Neuronal stem cell (in vitro differentiated cells): Measurements from ENCODE around the gene DLG2.
A peak's percentile ranks its signal among the peaks of the same experiment; 100 is the strongest.

ENCODE experiments used
- DNase-seq: peaks from one replicate; pipeline ENCODE4 v3.0.0-alpha.2; 2013; ENCODE audit warnings: low spot score
- H2AFZ ChIP-seq: one replicate; pipeline ENCODE4 v1.6.1; 2013; ENCODE audit warnings: mild to moderate bottlenecking, low read length, inconsistent platforms
- H2AK5ac ChIP-seq: 2 replicates; pipeline ENCODE4 v1.6.1; 2013; ENCODE audit warnings: low read depth, mild to moderate bottlenecking, inconsistent platforms, low read length, moderate library complexity, mixed read lengths
- H2BK120ac ChIP-seq: 2 replicates; pipeline ENCODE4 v1.6.1; 2013; ENCODE audit warnings: low read depth, mild to moderate bottlenecking, inconsistent platforms, low read length, moderate library complexity, mixed read lengths
- H2BK12ac ChIP-seq: one replicate; pipeline ENCODE4 v1.6.1; 2013; ENCODE audit warnings: low read length, inconsistent platforms
- H2BK15ac ChIP-seq: 2 replicates; pipeline ENCODE4 v1.6.1; 2013; ENCODE audit warnings: mild to moderate bottlenecking, low read length, inconsistent platforms, mixed read lengths
- H2BK5ac ChIP-seq: one replicate; pipeline ENCODE4 v1.6.1; 2013; ENCODE audit warnings: inconsistent platforms, mild to moderate bottlenecking, low read length, moderate library complexity
- H3K14ac ChIP-seq: one replicate; pipeline ENCODE4 v1.6.1; 2013; ENCODE audit warnings: low read length, inconsistent platforms
- H3K18ac ChIP-seq: 2 replicates; pipeline ENCODE4 v1.6.1; 2013; ENCODE audit warnings: low read length, inconsistent platforms
- H3K23ac ChIP-seq: 2 replicates; pipeline ENCODE4 v1.6.1; 2013; ENCODE audit warnings: low read depth, mild to moderate bottlenecking, mixed read lengths, low read length, inconsistent platforms; ENCODE audit not compliant: poor library complexity
- H3K27ac ChIP-seq: replicated peaks from 3 replicates; pipeline ENCODE4 v1.5.1; 2013; ENCODE audit warnings: low read length, inconsistent platforms
- H3K27me3 ChIP-seq, 3 experiments: 2 replicates each; pipeline ENCODE4 v1.6.1; 2013; ENCODE audit warnings: low read length in 3 of 3, mild to moderate bottlenecking in 2 of 3, inconsistent platforms in 1 of 3, low read depth in 1 of 3, mixed read lengths in 1 of 3, moderate library complexity in 1 of 3; ENCODE audit not compliant: control insufficient read depth in 3 of 3, insufficient read depth in 3 of 3
- H3K36me3 ChIP-seq, 2 donors: replicated peaks in 1 of 2; 2 replicates each; pipeline ENCODE4 v1.6.1; 2013; ENCODE audit warnings: low read length in 2 of 2; ENCODE audit not compliant: control insufficient read depth in 2 of 2, insufficient read depth in 2 of 2
- H3K4ac ChIP-seq: 2 replicates; pipeline ENCODE4 v1.6.1; 2013; ENCODE audit warnings: inconsistent platforms, mild to moderate bottlenecking, low read length, moderate library complexity
- H3K4me1 ChIP-seq, 2 donors: 1 replicate in 1 of 2; 2 replicates in 1 of 2; pipeline ENCODE4 v1.6.1; 2013; ENCODE audit warnings: low read length in 2 of 2, low read depth in 1 of 2; ENCODE audit not compliant: control insufficient read depth in 2 of 2, insufficient read depth in 1 of 2
- H3K4me2 ChIP-seq: one replicate; pipeline ENCODE4 v1.6.1; 2013; ENCODE audit warnings: mild to moderate bottlenecking, low read length, inconsistent platforms; ENCODE audit not compliant: insufficient read depth, poor library complexity, severe bottlenecking
- H3K4me3 ChIP-seq, 2 donors: 2 replicates each; pipeline ENCODE4 v1.5.1; 2013; ENCODE audit warnings: low read length in 2 of 2, mild to moderate bottlenecking in 2 of 2, inconsistent platforms in 1 of 2, moderate library complexity in 1 of 2
- H3K79me1 ChIP-seq: one replicate; pipeline ENCODE4 v1.6.1; 2013; ENCODE audit warnings: low read depth, mild to moderate bottlenecking, inconsistent platforms, low read length, moderate library complexity
- H3K9ac ChIP-seq: one replicate; pipeline ENCODE4 v1.6.1; 2013; ENCODE audit warnings: mild to moderate bottlenecking, low read depth, low read length, inconsistent platforms; ENCODE audit not compliant: poor library complexity
- H3K9me3 ChIP-seq, 2 donors: replicated peaks in 1 of 2; 2 replicates each; pipeline versions ENCODE3 to v1.6.1; 2013; ENCODE audit warnings: low read length in 2 of 2, mild to moderate bottlenecking in 2 of 2, inconsistent platforms in 1 of 2, low read depth in 1 of 2, mixed read lengths in 1 of 2, moderate library complexity in 1 of 2; ENCODE audit not compliant: control insufficient read depth in 2 of 2, insufficient read depth in 1 of 2
- H4K8ac ChIP-seq: one replicate; pipeline ENCODE4 v1.6.1; 2013; ENCODE audit warnings: low read depth, mild to moderate bottlenecking, inconsistent platforms, low read length, moderate library complexity
- H4K91ac ChIP-seq: one replicate; pipeline ENCODE4 v1.6.1; 2013; ENCODE audit warnings: low read length, low read depth, mild to moderate bottlenecking, inconsistent platforms; ENCODE audit not compliant: poor library complexity
- WGBS, 2 donors: extraction: QIAGEN DNeasy Blood & Tissue Kit; methylation state at CpG; one replicate each; pipeline ENCODE4 v1.1.7; 2013; ENCODE audit warnings: missing lambda C conversion rate in 2 of 2, mixed read lengths in 1 of 2; ENCODE audit not compliant: insufficient read length in 2 of 2, insufficient replicate concordance in 1 of 2; ENCODE audit errors: extremely low coverage in 2 of 2; 5-methylcytosine and 5-hydroxymethylcytosine counted together

Gene DLG2

GRCh38 chr11:84012171-84012826, 1614.8 kb downstream of the DLG2 start:
- Histone ChIP-seq H3K9ac (no peak overlapping the region), H3K4me2 (no peak overlapping the region), H3K79me1 (no peaks in the 10 kb centered on the region), H4K8ac (no peak overlapping the region), H2AK5ac (no peak overlapping the region), H3K23ac (no peak overlapping the region), H4K91ac (no peak overlapping the region), H2BK15ac (no peak overlapping the region), H3K18ac (no peak overlapping the region), H3K4me1 (no peaks in the 10 kb centered on the region), H3K27me3 (no peaks in the 10 kb centered on the region), H3K14ac (no peak overlapping the region), H3K9me3 (no peaks in the 10 kb centered on the region), H3K36me3 (no peaks in the 10 kb centered on the region), H3K4me3 (no peak overlapping the region), H2AFZ (no peak overlapping the region), H2BK5ac (no peak overlapping the region), H2BK120ac (no peak overlapping the region), H3K27ac (no peak overlapping the region), H3K4ac (no peak overlapping the region), H2BK12ac (no peak overlapping the region)
- no CpG with 5 or more reads among the region's 4 CpGs for WGBS, 2 donors
- no peak for DNase-seq

GRCh38 chr11:84003181-84003580, 1624.0 kb downstream of the DLG2 start:
- Histone ChIP-seq H3K4me3 (no peak overlapping the region), H2BK5ac (no peak overlapping the region), H3K27me3 (no peaks in the 10 kb centered on the region), H3K79me1 (no peaks in the 10 kb centered on the region), H3K4ac (no peak overlapping the region), H2AK5ac (no peak overlapping the region), H3K18ac (no peak overlapping the region), H3K14ac (no peak overlapping the region), H2BK15ac (no peak overlapping the region), H2AFZ (no peak overlapping the region), H3K9me3 (peaks cover 4 to 27% of the 10 kb centered on the region in 2 donors), H4K91ac (no peak overlapping the region), H3K27ac (no peak overlapping the region), H2BK120ac (no peak overlapping the region), H3K23ac (no peak overlapping the region), H4K8ac (no peak overlapping the region), H2BK12ac (no peak overlapping the region), H3K9ac (no peak overlapping the region), H3K4me2 (no peak overlapping the region), H3K36me3 (no peaks in the 10 kb centered on the region), H3K4me1 (no peaks in the 10 kb centered on the region)
- no peak for DNase-seq

- Histone ChIP-seq H4K91ac (no peak overlapping the region), H3K9me3 (peaks cover 4 to 23% of the 10 kb centered on the region in 2 donors), H2BK15ac (no peak overlapping the region), H3K79me1 (no peaks in the 10 kb centered on the region), H2BK120ac (no peak overlapping the region), H2AFZ (no peak overlapping the region), H2AK5ac (peak overlapping the region; percentile 10), H3K4me1 (no peaks in the 10 kb centered on the region), H2BK12ac (peak overlapping the region; percentile 59), H3K27me3 (no peaks in the 10 kb centered on the region), H3K4me2 (no peak overlapping the region), H3K18ac (no peak overlapping the region), H3K4me3 (no peak overlapping the region), H3K14ac (no peak overlapping the region), H3K4ac (no peak overlapping the region), H2BK5ac (no peak overlapping the region), H3K27ac (no peak overlapping the region), H3K23ac (peak overlapping the region; percentile 13), H3K36me3 (no peaks in the 10 kb centered on the region), H4K8ac (no peak overlapping the region), H3K9ac (no peak overlapping the region)
- WGBS, 2 donors, result no CpG with 5 or more reads among the region's 1 CpG
- DNase-seq, result no peak
Measured at GRCh38 chr11:83998921-83999320, 1628.2 kb downstream of the DLG2 start.

- H2BK12ac ChIP-seq, result no peak overlapping the region
- no peak overlapping the region for H3K4me2 ChIP-seq
- no peak overlapping the region for H3K9ac ChIP-seq
- H3K4me1 ChIP-seq, result peaks cover 0 to 4% of the 10 kb centered on the region in 2 donors
- H2AK5ac ChIP-seq, result no peak overlapping the region
- no peak overlapping the region for H4K8ac ChIP-seq
- H2BK15ac ChIP-seq, result no peak overlapping the region
- WGBS, 2 donors, result no CpG with 5 or more reads among the region's 7 CpGs
- H3K27ac ChIP-seq, result no peak overlapping the region
- H3K14ac ChIP-seq, result no peak overlapping the region
- H3K4ac ChIP-seq, result no peak overlapping the region
- peak overlapping the region; percentile 38 for H2AFZ ChIP-seq
- H3K4me3 ChIP-seq, result no peak overlapping the region
- no peaks in the 10 kb centered on the region for H3K36me3 ChIP-seq
- H3K9me3 ChIP-seq, result no peaks in the 10 kb centered on the region
- H2BK120ac ChIP-seq, result no peak overlapping the region
- no peaks in the 10 kb centered on the region for H3K79me1 ChIP-seq
- no peak overlapping the region for H3K23ac ChIP-seq
- no peak overlapping the region for H4K91ac ChIP-seq
- H3K18ac ChIP-seq, result no peak overlapping the region
- H3K27me3 ChIP-seq, result no peaks in the 10 kb centered on the region
- H2BK5ac ChIP-seq, result no peak overlapping the region
- DNase-seq, result no peak
Measured at GRCh38 chr11:83990160-83990733, 1636.9 kb downstream of the DLG2 start.
